ENCODE measurements around the gene C17orf100.
"Not testable (repeated sequence)": the region's sequence is repeated elsewhere in the genome, so short reads cannot be mapped to it uniquely, and the experiment has no call there.

The C17orf100 gene

DNA sequence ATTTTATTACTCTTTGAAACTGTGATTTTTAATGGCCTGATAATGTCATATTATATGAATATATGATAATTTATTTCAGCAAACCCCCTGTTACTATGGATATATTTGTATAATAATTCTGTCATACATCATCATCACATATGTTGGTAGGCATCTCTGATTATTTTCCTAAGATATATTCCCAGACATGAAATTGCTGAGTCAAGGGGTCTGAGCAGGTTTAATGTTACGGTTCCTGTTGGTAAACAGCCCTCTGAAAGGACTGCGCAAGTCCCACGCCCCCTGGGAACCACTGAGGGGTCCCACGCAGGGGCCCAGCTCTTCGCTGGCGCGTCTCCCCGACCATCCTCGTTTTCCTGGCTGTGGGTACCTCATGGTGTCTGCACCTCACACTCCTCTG, 37.4 kb downstream of the C17orf100 start:
- Histone ChIP-seq H3K4me3 (no peak overlapping the region), H3K27ac (no peak overlapping the region), H3K36me3 (no peaks in the 10 kb centered on the region), H3K9ac (no peak overlapping the region), H3K9me3 (no peaks in the 10 kb centered on the region), H3K4me2 (no peak overlapping the region), H3K27me3 (no peaks in the 10 kb centered on the region), H4K20me1 (no peaks in the 10 kb centered on the region), H3K4me1 (no peaks in the 10 kb centered on the region)
- TF ChIP-seq Cebpa-rat (IDR thresholded peaks at IDR 0.05) = no peak

DNA sequence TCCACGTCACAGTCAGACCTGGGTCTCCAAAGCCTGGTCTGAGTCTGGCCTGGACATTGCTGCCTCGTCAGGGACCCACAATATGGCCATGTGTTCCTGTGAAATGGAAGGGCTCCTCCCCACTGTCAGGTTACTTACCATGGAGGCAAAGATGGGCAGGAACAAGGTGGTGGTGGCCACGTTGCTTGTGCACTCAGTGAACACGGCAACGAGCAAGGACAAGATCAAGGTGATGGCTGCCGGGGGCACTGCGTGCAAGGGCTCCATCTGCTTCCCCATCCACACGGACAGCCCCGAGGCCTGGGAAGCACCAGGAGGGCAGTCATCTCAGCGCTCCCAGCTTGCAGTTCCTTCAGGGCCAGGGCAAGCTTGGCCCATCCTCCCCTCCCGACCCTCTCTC, 39.1 kb downstream of the C17orf100 start:
- Histone ChIP-seq H3K4me3 (no peak overlapping the region), H3K27ac (no peak overlapping the region), H3K9ac (no peak overlapping the region), H3K27me3 (no peaks in the 10 kb centered on the region), H3K36me3 (no peaks in the 10 kb centered on the region), H3K9me3 (no peaks in the 10 kb centered on the region), H3K4me2 (no peak overlapping the region), H3K4me1 (no peaks in the 10 kb centered on the region), H4K20me1 (no peaks in the 10 kb centered on the region)
- no peak for TF ChIP-seq Cebpa-rat (IDR thresholded peaks at IDR 0.05)

DNA sequence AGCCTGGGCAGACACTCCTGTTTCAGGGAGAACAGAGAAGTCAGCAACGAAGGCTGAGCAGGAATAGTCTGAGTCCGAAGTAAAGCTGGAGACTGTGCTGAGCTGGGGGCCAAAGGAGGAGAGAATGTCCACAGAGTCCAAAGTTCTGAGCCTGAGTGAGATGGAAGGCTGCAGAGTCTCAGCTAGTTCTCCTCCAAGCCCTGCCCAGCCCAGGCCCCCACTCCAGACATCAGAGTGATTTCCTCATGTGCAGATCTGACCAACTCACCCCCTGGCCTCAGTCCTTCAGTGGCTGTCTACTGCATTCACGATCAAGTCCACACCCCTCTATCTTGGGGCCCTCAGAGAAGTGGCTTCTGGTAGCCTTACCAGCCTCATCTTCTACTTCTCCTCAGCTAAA, 40.0 kb downstream of the C17orf100 start:
- Histone ChIP-seq H3K27ac (no peak overlapping the region), H3K9ac (no peak overlapping the region), H3K9me3 (no peaks in the 10 kb centered on the region), H3K36me3 (no peaks in the 10 kb centered on the region), H3K4me3 (no peak overlapping the region), H3K4me1 (no peaks in the 10 kb centered on the region), H3K27me3 (no peaks in the 10 kb centered on the region), H3K4me2 (no peak overlapping the region), H4K20me1 (no peaks in the 10 kb centered on the region)
- TF ChIP-seq Cebpa-rat (IDR thresholded peaks at IDR 0.05) = no peak

DNA sequence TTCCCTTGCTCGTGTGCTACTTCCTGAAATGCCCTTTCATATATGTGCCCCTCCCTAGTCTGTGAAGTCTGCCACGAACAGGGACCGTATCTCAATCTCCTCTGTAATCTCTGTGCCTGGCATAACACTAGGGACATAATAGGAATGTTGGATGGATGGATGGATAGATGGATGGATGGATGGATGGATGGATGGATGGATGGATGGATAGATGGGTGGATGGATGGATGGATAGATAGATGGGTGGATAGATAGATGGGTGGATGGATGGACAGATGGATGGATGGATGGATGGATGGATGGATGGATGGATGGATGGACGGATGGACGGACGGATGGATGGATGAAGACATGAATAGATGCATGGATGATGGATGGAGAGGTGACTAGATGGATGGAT, 40.4 kb downstream of the C17orf100 start:
- H4K20me1 ChIP-seq, H3K4me1 ChIP-seq, H3K4me2 ChIP-seq, H3K36me3 ChIP-seq, H3K9ac ChIP-seq, H3K27ac ChIP-seq, H3K4me3 ChIP-seq, H3K27me3 ChIP-seq, H3K9me3 ChIP-seq: not testable (repeated sequence)

DNA sequence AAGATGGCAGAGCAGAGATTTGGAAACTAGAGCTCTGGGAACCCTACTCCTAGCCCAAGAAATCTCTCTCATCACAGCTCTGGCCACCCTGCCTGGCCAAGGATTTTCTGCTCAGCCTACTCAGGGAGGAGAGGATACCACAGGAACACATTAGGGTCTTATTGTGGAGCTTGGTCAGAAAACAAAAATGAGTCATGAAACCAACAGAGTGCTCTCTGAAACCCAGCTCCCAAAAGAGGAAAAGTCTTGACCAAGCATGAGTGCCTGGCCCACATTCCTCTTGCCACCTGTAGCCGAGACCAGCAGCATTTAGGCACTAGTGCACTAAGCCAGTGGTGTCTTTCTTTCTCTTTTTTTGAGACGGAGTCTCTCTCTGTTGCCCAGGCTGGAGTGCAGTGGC, 43.5 kb downstream of the C17orf100 start:
- Histone ChIP-seq H3K9me3 (no peaks in the 10 kb centered on the region), H3K4me1 (no peaks in the 10 kb centered on the region), H3K27me3 (no peaks in the 10 kb centered on the region), H3K4me3 (no peak overlapping the region), H3K36me3 (no peaks in the 10 kb centered on the region), H3K4me2 (no peak overlapping the region), H3K27ac (no peak overlapping the region), H3K9ac (no peak overlapping the region), H4K20me1 (no peaks in the 10 kb centered on the region)
- no peak for TF ChIP-seq Cebpa-rat (IDR thresholded peaks at IDR 0.05)

DNA sequence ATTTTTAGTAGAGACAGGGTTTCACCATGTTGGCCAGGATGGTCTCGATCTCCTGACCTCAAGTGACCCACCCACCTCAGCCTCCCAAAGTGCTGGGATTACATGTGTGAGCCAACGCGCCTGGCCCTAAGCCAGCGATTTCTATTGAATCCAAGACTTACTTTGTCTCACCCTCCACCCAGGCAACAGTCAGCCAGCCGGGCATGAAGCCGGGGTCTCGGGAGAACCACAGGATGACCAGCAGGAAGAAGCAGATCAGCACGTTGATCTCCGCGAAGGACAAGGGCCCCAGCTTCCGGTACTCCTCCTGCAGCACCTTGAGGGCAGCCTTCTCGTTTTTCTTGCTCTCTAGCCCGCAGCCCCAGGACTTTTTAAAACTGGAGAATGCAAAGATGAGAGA, 44.0 kb downstream of the C17orf100 start:
- no peak for TF ChIP-seq Cebpa-rat (IDR thresholded peaks at IDR 0.05)
- Histone ChIP-seq H3K27ac (no peak overlapping the region), H3K4me1 (no peaks in the 10 kb centered on the region), H3K9me3 (no peaks in the 10 kb centered on the region), H3K4me2 (no peak overlapping the region), H3K4me3 (no peak overlapping the region), H3K27me3 (no peaks in the 10 kb centered on the region), H4K20me1 (no peaks in the 10 kb centered on the region), H3K9ac (no peak overlapping the region), H3K36me3 (no peaks in the 10 kb centered on the region)

DNA sequence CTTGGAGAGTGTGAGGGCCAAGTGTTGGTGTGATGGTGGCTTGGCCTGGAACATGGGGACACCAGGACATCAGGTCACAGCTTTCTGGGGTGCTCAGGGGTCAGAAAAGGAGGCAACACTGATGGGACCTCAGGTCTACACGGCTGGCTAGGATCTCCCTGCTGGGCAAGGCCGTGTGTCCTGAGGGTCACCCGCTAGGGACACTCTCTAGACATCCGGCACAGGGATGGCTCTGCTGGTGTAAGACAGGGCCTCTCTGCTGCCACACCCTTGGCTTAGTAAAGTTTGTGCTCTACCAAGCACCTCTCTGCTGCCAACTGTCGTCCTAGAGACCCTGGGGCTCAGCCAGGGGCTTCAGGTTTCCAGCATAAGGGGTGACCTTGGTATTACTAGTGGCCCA, 45.3 kb downstream of the C17orf100 start:
- Histone ChIP-seq H3K9ac (no peak overlapping the region), H3K4me1 (0 out of 2 replicates have a peak, but pooled peaks cover 2% of the 10 kb centered on the region), H3K27ac (no peak overlapping the region), H3K9me3 (no peaks in the 10 kb centered on the region), H3K4me3 (no peak overlapping the region), H4K20me1 (no peaks in the 10 kb centered on the region), H3K4me2 (no peak overlapping the region), H3K36me3 (no peaks in the 10 kb centered on the region), H3K27me3 (no peaks in the 10 kb centered on the region)
- TF ChIP-seq Cebpa-rat (IDR thresholded peaks at IDR 0.05) = no peak

DNA sequence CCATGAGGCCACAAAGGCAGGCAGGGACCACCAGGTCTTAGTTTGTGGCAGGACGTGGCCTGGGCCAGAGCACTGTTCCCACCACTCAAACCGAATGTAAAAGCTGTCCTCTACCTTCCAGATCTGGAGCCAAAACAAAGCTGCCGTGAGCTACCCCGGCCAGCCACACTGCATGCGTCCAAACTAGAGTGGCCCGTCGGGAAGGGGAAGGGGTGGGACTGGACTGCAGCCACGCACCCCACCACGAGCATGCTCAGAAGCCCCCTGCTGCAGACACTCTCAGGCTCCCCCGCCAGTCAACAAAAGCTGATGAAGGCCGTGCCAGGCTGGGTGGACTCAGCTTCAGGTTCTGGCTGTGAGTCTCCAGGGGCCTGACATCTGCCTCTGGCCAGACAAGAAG, 46.4 kb downstream of the C17orf100 start:
- no peaks in the 10 kb centered on the region for H3K9me3 ChIP-seq
- H3K4me3 ChIP-seq = no peak overlapping the region
- H3K4me1 ChIP-seq = 0 out of 2 replicates have a peak, but pooled peaks cover 6% of the 10 kb centered on the region
- H4K20me1 ChIP-seq = no peaks in the 10 kb centered on the region
- no peak overlapping the region for H3K4me2 ChIP-seq
- H3K27ac ChIP-seq = no peak overlapping the region
- H3K36me3 ChIP-seq = no peaks in the 10 kb centered on the region
- no peaks in the 10 kb centered on the region for H3K27me3 ChIP-seq
- no peak for TF ChIP-seq Cebpa-rat (IDR thresholded peaks at IDR 0.05)
- no peak overlapping the region for H3K9ac ChIP-seq

DNA sequence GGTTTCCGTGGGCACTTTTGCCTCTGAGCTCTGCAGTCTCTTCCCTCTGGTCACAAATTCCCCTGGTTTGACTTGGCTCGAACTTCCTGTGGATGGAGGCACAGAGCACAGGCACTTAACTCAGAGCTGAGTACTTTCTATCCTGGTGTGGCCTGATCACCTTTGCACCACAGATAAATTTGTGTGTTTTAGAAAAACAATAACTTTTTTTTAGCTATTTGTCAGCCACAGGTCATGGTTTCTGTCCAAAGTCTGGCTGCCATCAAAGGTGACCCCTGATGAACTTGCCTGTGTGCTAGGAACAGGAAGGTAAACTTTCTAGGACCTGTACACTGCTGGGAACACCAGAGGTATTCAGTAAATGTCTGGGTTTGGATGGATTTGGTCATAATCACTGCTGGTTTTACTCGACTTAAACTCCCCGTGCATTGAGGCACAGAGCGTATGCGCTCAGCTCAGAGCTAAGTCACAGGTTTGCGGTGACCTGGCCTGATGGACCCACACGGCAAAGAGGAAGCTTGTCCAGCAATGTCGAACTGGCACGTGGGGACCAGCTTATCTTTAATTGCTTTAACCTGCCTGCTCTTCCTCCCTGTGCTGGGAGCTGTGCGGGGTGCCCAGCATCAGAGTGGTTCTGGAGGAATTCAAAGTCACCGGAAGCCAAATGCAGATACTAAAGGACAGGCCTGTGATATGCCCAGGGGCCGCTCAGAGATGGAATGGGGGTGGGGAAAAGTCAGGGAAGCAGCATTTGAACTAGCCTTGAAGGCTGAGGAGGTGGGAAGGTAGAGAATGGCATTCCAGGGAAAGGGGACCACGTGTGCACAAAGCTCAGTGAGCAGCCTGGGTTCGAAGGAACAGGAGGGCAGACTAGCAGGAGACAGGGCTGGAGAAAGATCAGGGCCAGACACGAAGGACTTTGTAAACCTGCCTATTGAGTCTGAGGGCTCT, 48.7 kb downstream of the C17orf100 start:
- Histone ChIP-seq H3K4me2 (no peak overlapping the region), H3K4me1 (0 out of 2 replicates have a peak, but pooled peaks cover 6% of the 10 kb centered on the region), H3K36me3 (no peaks in the 10 kb centered on the region), H3K4me3 (no peak overlapping the region), H3K27ac (no peak overlapping the region), H3K9me3 (no peaks in the 10 kb centered on the region), H3K27me3 (no peaks in the 10 kb centered on the region), H4K20me1 (no peaks in the 10 kb centered on the region), H3K9ac (no peak overlapping the region)
- no peak for TF ChIP-seq Cebpa-rat (IDR thresholded peaks at IDR 0.05)

DNA sequence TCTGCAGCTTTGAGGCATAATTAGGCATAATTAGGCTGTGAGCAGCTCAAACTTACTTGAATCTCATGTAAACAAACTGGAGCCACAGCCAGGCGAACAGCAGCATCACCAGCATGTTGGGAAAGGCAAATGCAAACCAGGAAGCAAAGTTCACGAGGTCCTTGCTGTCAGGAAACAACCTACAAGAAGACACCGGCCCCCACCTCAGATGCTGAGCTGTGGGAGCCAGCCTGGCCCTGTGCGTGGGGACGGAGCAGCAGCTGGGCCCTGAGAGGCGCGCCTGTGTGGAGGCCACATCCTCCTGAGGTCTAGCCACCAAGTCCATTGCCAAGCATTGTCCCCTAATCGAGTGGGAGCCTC, 49.4 kb downstream of the C17orf100 start:
- H3K4me1 ChIP-seq = 0 out of 2 replicates have a peak, but pooled peaks cover 6% of the 10 kb centered on the region
- H3K27me3 ChIP-seq = no peaks in the 10 kb centered on the region
- H3K4me3 ChIP-seq = no peak overlapping the region
- no peak for TF ChIP-seq Cebpa-rat (IDR thresholded peaks at IDR 0.05)
- H3K4me2 ChIP-seq = no peak overlapping the region
- H3K9ac ChIP-seq = no peak overlapping the region
- H3K36me3 ChIP-seq = no peaks in the 10 kb centered on the region
- H3K9me3 ChIP-seq = no peaks in the 10 kb centered on the region
- H3K27ac ChIP-seq = no peak overlapping the region
- H4K20me1 ChIP-seq = no peaks in the 10 kb centered on the region

Data from BLaER1 (cell line).